ENCODE results near the gene DACT1.
A peak's percentile ranks its signal among the peaks of the same experiment; 100 is the strongest.
"Not testable (repeated sequence)": the region's sequence is repeated elsewhere in the genome, so short reads cannot be mapped to it uniquely, and the experiment has no call there.

The DACT1 gene

GRCh38 chr14:58637391-58638230 lies at the start of gene DACT1:
DACT1 (plus strand) TSS chr14:58637962; CDS start chr14:58638203, 241 bp downstream.
- DNase-seq: peak; percentile 15

- not testable (repeated sequence) for DNase-seq
These were observed 49.4 kb upstream of the DACT1 start for GRCh38 chr14:58588321-58588720.

DNA sequence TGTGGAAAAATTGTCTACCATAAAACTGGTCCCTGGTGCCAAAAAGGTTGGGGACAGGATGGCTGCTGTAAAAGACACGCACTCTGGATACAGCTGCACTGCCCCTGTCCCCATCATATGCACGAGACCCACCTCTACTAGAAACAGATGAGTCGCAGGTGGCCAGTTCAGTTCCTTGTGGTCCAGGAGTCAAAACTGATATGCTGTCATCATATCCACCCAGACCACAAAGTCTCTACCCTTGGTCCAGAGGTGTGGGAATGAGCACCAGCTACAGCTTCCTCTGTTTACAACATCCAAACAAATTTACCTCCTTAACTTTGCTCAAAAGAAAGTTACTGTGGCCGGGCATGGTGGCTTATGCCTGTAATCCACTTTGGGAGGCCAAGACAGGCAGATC lies 43.8 kb upstream of the DACT1 start:
- DNase-seq: no peak

DNA sequence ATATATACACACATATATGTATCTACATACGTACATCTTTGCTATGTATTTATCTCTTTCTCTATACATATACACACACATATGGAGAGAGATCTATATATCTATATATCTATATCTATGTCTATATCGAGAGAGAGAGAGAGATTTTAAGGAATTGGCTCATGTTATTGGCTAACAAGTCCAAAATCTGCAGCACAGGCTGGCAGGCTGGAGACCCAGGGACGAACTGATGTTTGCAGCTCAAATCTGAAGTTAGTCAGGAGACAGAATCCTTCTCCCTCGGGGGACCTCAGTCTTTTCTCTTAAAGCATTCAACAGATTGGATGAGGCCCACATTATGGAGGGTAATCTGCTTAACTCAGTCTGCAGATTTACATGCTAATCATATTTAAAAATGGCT lies 40.7 kb upstream of the DACT1 start:
- no peak for DNase-seq

GRCh38 chr14:58598028-58598803 lies 39.5 kb upstream of the DACT1 start:
- DNase-seq: no peak

DNA sequence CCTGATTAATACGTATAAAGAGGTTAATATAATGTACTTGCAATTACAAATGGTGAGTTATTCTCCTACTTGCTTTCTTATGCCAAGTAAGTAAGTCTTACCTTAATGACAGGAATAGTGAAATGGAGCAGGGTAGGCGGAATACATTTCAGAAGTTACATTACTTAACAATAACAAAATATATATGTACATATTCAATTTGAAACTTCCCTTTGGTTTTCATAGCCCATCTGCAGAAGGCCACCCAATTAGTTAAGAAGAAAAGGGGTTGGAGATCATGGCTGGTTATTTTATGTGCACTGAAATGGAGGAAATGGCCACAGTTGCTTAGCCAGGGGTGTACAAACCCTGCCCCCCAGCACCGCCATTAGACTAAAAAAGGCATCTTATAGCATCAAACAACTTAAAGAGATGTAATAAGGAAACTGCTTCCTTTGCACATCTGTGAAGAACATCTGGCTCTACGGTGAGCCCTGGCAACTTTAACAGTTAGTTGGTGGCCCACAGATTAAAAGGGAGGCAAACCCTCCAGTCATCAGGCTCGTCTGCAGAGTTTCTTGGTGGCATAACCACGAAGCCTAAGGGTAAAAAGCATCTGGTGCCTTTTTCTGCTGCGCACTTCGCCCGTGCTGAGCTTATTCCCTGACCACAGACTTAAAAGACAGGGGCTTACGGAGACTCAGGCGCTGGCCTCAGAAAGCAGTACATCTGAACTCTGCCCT lies 38.8 kb upstream of the DACT1 start:
- no peak for DNase-seq

GRCh38 chr14:58599707-58600106 lies 38.1 kb upstream of the DACT1 start:
- no peak for DNase-seq

GRCh38 chr14:58605465-58605864 lies 32.3 kb upstream of the DACT1 start:
- no peak for DNase-seq

GRCh38 chr14:58607131-58607951 lies 30.4 kb upstream of the DACT1 start:
- no peak for DNase-seq

DNA sequence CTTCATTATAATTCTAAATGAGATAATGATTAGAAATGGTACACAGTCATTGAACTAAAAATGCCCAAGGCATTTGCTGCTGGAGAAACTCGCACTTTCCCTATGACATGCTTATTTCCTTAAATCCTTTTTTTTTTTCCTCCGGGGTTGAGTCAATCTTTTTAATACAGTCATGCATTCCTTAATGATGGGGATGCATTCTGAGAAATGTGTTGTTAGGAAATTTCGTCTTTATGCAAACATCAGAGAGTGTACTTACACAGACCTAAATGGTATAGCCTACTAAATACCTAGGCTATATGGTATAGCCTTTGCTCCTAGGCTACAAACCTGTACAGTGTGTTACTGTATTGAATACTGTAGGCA lies 29.8 kb upstream of the DACT1 start:
- DNase-seq: no peak

- no peak for DNase-seq
These were observed 20.1 kb upstream of the DACT1 start for GRCh38 chr14:58617619-58618018.

DNA sequence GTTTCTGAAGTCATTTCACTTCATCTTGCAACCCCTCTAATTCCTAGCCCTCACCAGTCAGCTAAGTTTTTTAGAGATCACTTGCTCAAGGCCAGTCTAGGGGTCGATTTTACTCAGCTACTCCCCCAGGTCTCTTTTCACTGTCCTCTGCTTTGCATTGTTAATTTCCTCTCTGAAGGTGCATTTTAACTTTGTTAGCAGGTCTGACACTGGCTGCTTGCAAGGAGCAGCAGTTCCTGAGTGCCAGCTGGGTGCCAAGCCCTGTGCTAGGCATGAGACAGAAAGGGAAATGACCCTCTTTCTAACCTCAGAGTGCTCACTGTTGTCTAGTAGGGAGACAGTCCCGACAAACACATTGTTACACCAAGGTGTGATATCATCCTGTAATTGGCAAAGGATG lies 17.8 kb upstream of the DACT1 start:
- no peak for DNase-seq

DNA sequence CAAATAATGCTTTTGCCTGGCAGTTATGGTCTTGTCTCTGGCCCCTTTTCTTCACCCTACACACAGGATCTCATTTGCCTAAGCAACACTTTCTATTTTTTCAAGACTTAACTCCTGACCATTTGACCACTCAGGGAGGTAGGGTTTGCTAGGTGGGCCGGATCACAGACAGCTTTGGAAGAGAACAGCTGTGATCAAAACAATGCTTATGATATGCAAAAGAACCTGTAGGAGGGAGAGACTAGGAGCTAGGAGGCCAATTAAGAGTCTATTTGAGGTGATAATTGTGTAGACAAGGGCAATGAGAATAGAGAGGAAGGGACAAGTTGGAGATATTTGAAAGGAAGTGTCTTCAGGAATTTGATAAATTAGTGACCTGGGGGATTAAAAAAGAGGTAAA lies 12.3 kb upstream of the DACT1 start:
- no peak for DNase-seq

DNA sequence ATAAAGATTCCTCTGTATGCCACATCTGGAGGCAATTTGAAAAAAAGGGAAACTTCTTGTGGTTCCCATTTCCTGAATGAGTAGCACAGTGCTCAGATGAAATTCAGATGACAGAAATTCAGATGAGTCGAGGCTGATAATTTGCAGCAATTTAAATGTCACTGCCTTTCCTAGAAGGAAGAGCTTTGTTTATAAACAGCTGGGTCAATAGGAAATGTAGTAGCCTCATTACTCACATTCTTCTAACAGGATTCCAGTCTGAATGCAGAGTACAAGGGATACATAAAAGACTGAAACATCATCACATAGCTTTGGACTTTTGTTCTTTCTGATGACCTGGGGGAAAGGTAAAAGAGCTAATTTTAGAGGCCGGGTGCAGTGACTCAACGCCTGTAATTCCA lies 11.3 kb upstream of the DACT1 start:
- DNase-seq: no peak

DNA sequence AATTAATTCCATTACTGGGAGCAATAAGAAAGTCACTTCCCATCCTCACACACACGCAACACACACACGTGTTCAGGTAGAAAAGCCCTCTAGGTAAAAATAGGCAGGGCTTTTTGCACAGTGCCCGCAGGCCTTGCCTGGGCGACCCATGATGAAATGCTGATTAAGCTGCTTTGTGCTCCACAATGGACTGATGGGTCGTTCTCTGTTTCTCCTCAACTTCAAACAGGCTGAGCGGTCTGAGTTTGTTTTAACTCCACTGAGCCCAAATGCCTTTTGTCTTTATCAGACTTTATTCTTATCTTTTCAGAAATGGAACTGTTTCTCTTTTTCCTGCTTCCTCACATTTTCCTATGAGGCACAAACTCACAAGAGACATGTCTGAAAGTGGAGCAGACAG lies 9.4 kb upstream of the DACT1 start:
- no peak for DNase-seq

DNA sequence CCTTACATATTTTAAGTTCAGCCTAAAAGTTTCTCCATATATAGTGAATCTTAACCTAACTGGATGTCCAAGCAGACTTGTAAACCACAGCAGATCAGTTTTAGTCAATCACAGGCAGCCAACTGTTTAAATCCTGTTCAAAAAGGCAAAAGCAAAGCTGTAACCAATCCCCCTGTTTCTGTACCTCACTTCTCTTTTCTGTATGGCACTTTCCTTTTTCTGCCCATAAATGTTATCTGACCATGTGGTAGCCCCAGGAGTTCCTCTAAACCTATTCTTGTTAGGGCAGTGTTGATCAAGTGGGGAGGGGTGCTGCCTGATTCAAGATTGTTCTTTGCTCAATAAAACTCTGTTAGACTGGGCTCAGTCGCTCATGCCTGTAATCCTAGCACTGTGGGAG lies 8.5 kb upstream of the DACT1 start:
- DNase-seq: no peak

- DNase-seq: no peak
These were observed 6.0 kb upstream of the DACT1 start for GRCh38 chr14:58631732-58632131.

GRCh38 chr14:58633831-58634230 lies 3.9 kb upstream of the DACT1 start:
- DNase-seq: no peak

DNA sequence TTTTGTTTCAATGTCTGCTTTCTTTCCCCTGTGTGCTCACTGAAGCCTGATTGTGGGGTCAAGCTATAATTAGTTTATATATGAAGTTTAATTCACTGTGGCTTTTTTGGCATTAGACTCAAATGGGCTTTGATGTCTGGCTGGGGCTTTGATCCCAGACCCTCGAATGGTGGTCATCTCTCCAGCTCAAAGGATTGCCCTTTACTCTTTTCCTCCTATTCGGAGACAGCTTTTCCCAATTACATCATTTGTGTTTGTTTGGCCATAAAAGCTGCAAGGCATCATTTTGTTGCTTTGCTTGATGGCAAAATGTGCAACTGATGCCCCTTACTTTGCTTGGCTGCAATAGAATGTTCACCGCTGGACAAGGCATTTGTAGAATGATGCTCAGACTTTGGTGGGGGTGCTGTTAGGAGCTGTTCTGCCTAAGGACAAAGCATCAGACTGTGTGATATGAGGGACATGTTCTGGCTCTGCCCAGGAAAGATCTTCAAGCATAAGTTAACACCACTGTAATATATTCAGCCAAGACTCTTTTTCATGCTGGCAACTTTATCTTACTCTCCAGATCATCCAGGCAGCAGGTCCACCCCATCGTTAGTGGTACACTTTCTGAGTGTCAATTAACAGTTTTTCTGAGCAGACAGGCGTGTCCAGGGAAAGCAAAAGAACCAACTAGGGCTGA lies 3.2 kb upstream of the DACT1 start:
- no peak for DNase-seq

DNA sequence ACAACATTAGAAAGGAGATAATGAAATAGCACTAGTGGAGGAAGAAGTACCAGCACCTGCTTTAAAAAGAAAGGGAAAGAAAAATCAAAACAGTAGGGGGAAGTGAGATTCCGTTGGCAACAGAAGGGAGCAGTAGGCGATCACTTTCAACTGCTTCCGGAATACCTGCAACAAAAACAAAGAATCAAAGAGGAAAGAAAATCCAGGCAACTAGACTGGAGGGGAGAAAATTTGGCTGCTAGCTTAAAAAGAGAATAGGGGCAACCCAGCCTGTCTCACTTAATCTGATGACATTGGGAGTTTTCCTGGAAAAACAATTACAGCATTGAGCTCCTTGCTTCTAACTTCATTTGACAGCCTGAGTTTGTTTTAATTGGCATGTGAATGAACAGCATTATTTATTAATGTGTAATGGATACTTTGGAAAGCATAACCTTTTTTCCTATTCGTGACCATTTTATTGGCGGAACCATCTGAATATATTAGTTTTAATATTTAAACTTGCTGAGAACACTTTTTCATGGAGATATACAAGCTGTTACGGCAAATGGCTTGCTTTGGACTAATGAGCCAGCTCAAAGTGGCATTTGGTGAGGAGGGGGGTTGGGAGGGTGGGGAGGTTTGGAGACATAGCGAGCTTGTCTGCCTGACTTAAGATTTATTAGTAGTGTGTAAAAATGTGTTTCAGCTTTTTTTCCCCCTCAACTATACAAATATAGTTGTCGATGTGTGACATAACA lies 2.5 kb upstream of the DACT1 start:
- no peak for DNase-seq

DNA sequence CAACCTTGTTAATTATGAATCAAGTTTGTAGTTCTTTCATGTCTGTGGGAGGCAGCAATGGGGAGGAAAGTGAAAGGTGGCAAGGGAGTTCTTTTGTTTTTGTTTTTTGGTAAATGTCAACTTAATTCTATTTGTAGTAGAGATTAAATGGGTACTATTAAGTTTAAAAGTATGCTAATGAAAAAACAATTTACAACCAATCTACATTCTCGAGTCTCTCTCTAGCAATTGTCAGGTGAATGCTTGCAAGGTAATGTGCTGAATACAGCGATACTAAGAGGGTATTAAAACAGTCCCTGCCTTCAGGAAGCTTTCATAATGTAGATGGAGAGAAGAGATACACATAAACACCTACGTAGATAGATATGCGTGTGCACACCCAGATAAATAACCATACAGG lies 1.6 kb upstream of the DACT1 start:
- DNase-seq: no peak

- DNase-seq: no peak
These were observed 747 bp upstream of the DACT1 start for GRCh38 chr14:58637040-58637390.

All from stimulated activated naive CD4-positive, alpha-beta T cell treated with Interleukin-2 at 50 U/mL for 16 hours (primary cell).